Liver (tissue), 3 donors: Measurements from ENCODE around the gene MRPL19.

ENCODE experiments used
- MAX ChIP-seq: IDR thresholded peaks from 2 replicates; pipeline ENCODE4 v1.6.1; 2016; ENCODE audit warnings: antibody characterized with exemption
- NR2F2 ChIP-seq: IDR thresholded peaks from 2 replicates; pipeline ENCODE4 v1.6.1; 2016; ENCODE audit warnings: antibody characterized with exemption
- TF ChIP-seq, protein P1 (sequence below): fragments of 150-350 bp; IDR thresholded peaks from 2 replicates; pipeline ENCODE4 v1.5.1; 2017; ENCODE audit warnings: improper control_type of control experiment, low read depth, low read length; ENCODE audit not compliant: missing input control
- donor health status: healthy.
- donor health status: healthy.

GRCh38 chr2:75705921-75706320, 59.3 kb downstream of the MRPL19 start:
- TF ChIP-seq, protein P1, sequence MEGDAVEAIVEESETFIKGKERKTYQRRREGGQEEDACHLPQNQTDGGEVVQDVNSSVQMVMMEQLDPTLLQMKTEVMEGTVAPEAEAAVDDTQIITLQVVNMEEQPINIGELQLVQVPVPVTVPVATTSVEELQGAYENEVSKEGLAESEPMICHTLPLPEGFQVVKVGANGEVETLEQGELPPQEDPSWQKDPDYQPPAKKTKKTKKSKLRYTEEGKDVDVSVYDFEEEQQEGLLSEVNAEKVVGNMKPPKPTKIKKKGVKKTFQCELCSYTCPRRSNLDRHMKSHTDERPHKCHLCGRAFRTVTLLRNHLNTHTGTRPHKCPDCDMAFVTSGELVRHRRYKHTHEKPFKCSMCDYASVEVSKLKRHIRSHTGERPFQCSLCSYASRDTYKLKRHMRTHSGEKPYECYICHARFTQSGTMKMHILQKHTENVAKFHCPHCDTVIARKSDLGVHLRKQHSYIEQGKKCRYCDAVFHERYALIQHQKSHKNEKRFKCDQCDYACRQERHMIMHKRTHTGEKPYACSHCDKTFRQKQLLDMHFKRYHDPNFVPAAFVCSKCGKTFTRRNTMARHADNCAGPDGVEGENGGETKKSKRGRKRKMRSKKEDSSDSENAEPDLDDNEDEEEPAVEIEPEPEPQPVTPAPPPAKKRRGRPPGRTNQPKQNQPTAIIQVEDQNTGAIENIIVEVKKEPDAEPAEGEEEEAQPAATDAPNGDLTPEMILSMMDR, result no peak
- no peak for TF ChIP-seq MAX
- TF ChIP-seq NR2F2, result no peak
